Fibroblast of villous mesenchyme (primary cell): ENCODE data around the gene GALNS. TPM values are rescaled to one million over a fixed set of nuclear protein-coding genes. Genes with fewer than 3 reads are reported as not detected.

Source experiments
- DNase-seq: peaks from one replicate; pipeline ENCODE4 v3.0.0-alpha.2; 2010; ENCODE audit warnings: low read depth
- H3K4me3 ChIP-seq: 2 replicates; pipeline ENCODE4 v1.5.1; 2011; ENCODE audit warnings: low read depth, mild to moderate bottlenecking, low read length
- total RNA-seq: library from RNA; depleted of rRNA; stranded (reverse); fragments of >200 nt; gene quantifications from 2 replicates; pipeline ENCODE4 v1.2.3, GENCODE V29; 2012
- TF ChIP-seq, protein P1 (sequence below): IDR thresholded peaks from 2 replicates; pipeline ENCODE4 v1.5.1; 2012; ENCODE audit warnings: low read depth, mild to moderate bottlenecking, low read length; ENCODE audit not compliant: insufficient read depth

GALNS gene
- total RNA-seq, 1 donor: 26.3 TPM

DNA sequence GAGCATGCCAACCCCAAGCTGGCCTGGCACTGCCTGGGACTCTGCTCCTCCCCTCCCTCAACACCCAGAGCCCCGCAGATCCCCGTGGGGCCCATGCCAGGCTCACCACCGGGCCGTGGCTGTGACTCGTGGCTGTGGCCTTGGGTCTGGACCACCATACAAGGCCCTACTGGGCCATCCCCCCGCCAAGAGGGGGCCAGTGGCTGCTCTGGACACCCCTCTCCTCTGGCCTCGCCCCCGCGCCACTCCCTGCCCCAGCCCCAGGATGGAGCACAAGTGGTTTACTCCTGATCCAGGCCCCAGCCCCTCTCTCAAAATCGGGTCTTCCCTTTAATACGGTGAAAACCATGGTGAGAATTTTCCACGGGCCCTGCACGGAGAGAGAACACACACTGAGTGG is 6.7 kb upstream of the GALNS start:
- no peak overlapping the region for H3K4me3 ChIP-seq
- no peak for DNase-seq
- TF ChIP-seq, protein P1, sequence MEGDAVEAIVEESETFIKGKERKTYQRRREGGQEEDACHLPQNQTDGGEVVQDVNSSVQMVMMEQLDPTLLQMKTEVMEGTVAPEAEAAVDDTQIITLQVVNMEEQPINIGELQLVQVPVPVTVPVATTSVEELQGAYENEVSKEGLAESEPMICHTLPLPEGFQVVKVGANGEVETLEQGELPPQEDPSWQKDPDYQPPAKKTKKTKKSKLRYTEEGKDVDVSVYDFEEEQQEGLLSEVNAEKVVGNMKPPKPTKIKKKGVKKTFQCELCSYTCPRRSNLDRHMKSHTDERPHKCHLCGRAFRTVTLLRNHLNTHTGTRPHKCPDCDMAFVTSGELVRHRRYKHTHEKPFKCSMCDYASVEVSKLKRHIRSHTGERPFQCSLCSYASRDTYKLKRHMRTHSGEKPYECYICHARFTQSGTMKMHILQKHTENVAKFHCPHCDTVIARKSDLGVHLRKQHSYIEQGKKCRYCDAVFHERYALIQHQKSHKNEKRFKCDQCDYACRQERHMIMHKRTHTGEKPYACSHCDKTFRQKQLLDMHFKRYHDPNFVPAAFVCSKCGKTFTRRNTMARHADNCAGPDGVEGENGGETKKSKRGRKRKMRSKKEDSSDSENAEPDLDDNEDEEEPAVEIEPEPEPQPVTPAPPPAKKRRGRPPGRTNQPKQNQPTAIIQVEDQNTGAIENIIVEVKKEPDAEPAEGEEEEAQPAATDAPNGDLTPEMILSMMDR: no peak

- TF ChIP-seq, protein P1: no peak
- H3K4me3 ChIP-seq: no peak overlapping the region
- DNase-seq: no peak
Measured at GRCh38 chr16:88862968-88863367, 6.2 kb upstream of the GALNS start.

GRCh38 chr16:88861359-88861758 is 4.6 kb upstream of the GALNS start:
- no peak overlapping the region for H3K4me3 ChIP-seq
- no peak for DNase-seq
- TF ChIP-seq, protein P1: no peak

DNA sequence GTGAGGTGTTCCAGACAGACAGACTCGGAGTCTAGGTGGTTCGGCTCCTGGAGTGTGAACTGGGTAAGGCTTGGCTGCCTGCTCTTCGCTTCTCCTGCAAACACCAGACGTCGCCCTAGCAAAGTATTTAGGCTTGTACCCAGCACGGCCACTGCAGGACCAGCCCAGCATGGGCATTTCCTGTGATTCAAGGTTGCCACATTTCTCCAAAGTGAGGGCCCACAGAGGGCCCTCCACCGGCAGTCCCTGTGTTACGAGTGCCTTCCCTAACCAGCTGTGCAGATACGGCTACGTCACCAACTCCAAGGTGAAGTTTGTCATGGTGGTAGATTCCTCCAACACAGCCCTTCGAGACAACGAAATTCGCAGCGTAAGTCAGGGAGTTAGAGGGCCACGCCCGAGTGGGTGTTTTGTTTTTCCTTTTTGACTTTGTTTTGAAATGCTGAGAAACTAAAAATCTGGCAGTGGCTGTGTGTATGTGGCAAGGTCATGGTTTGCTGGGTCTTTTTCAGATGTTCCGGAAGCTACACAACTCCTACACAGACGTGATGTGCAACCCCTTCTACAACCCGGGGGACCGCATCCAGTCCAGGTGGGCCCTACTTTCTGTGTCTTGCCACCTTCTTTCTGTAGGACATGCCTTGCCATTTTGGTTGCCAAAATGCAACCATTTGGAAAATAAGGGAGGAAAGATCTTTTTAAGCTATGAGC is 2.8 kb upstream of the GALNS start:
- H3K4me3 ChIP-seq: no peak overlapping the region
- no peak for DNase-seq
- TF ChIP-seq, protein P1: no peak

GRCh38 chr16:88857728-88858339 is 1.1 kb upstream of the GALNS start:
- TF ChIP-seq, protein P1: peak; percentile 81
- peak; percentile 79 for DNase-seq
- H3K4me3 ChIP-seq: peak overlapping the region; percentile 97

GRCh38 chr16:88856122-88856827 is 472 bp downstream of the GALNS start:
- no peak for DNase-seq
- TF ChIP-seq, protein P1: no peak
- H3K4me3 ChIP-seq: peak overlapping the region; percentile 69
